K562 (cell line): ENCODE measurements around the gene HNRNPDL. TPM values are rescaled to one million over a fixed set of nuclear protein-coding genes. Genes with fewer than 3 reads are reported as not detected.

Source experiments
- CHD1 ChIP-seq: fragments of 200-600 bp; sonication (generic); IDR thresholded peaks from one replicate; pipeline ENCODE4 v1.6.1; 2012; ENCODE audit warnings: mild to moderate bottlenecking, moderate library complexity, low read length, inconsistent platforms
- HDAC3 ChIP-seq: fragments of 450-650 bp; IDR thresholded peaks from 2 replicates; pipeline ENCODE4 v1.6.1; 2018; ENCODE audit warnings: borderline replicate concordance, mild to moderate bottlenecking, moderate library complexity; ENCODE audit not compliant: partially characterized antibody
- HNRNPK ChIP-seq: fragments of 200-400 bp; formaldehyde crosslinking; IDR thresholded peaks from one replicate; pipeline ENCODE4 v1.6.1; 2018; ENCODE audit warnings: mild to moderate bottlenecking, low read depth, low read length; ENCODE audit not compliant: poor library complexity, severe bottlenecking
- IRF2 ChIP-seq: sonication (generic); formaldehyde crosslinking; IDR thresholded peaks from 2 replicates; pipeline ENCODE4 v1.8.1; 2022; ENCODE audit warnings: mild to moderate bottlenecking, missing genetic modification reagents
- JUN ChIP-seq, 2 experiments: sonication (generic) in 1 of 2; formaldehyde crosslinking in 1 of 2; IDR thresholded peaks; 2 replicates each; pipeline versions ENCODE4 v1.6.1 to v1.8.0; 2012 to 2022; ENCODE audit warnings: borderline replicate concordance in 2 of 2, mild to moderate bottlenecking in 2 of 2, improper control_type of control experiment in 1 of 2, low read depth in 1 of 2, low read length in 1 of 2, missing genetic modification reagents in 1 of 2
- ZEB2 ChIP-seq: fragments of 450-650 bp; IDR thresholded peaks from 2 replicates; pipeline ENCODE4 v1.6.1; 2016
- ZNF146 ChIP-seq: IDR thresholded peaks from one replicate; pipeline ENCODE4 v1.6.1; 2018; ENCODE audit warnings: missing compliant biosample characterization; ENCODE audit not compliant: unreplicated experiment
- ZNF232 ChIP-seq: sonication (generic); formaldehyde crosslinking; IDR thresholded peaks from 2 replicates; pipeline ENCODE4 v1.8.0; 2022; ENCODE audit warnings: mild to moderate bottlenecking, missing genetic modification reagents
- ZNF436 ChIP-seq: fragments of 250-450, 450-650 bp; sonication (Bioruptor Pico); formaldehyde crosslinking; IDR thresholded peaks from 2 replicates; pipeline ENCODE4 v1.7.0; 2020; ENCODE audit warnings: mild to moderate bottlenecking
- ZNF551 ChIP-seq: fragments of 250-450 bp; sonication (Bioruptor Pico); IDR thresholded peaks from 2 replicates; pipeline ENCODE4 v1.5.0; 2021; ENCODE audit warnings: mild to moderate bottlenecking, moderate library complexity
- polyA plus RNA-seq, 8 experiments: library from polyadenylated mRNA; depleted of rRNA in 4 of 8; stranded (reverse) in 5 of 8; unstranded in 3 of 8; fragments of >200 nt; fragmentation: Nextera tagmentation in 2 of 8; fragmentation: Illumina TruSeq in 1 of 8; extraction: Ambion mirVana in 2 of 8; extraction: Trizol in 1 of 8; gene quantifications; 2 replicates each; pipeline versions ENCODE4 v1.2.1 to v1.2.3, GENCODE V29; 2011 to 2014; ENCODE audit warnings: inconsistent platforms in 1 of 8, missing spikeins in 1 of 8
- total RNA-seq, 7 experiments: library from RNA; depleted of rRNA in 6 of 7; stranded (reverse); fragments of >200 nt in 6 of 7; fragmentation: Illumina TruSeq in 2 of 7; extraction: Trizol in 2 of 7; gene quantifications; 2 replicates each; pipeline versions ENCODE4 v1.2.1 to v1.2.3, GENCODE V29; 2011 to 2021; ENCODE audit warnings: low replicate concordance in 1 of 7
- TF ChIP-seq, protein P1 (sequence below), 2 experiments: fragments of 450-650 bp in 1 of 2; sonication (generic) in 1 of 2; formaldehyde crosslinking in 1 of 2; IDR thresholded peaks; 2 replicates each; pipeline versions ENCODE4 v1.7.1 to v1.9.0; 2016 to 2022; ENCODE audit warnings: inconsistent platforms in 1 of 2, mild to moderate bottlenecking in 1 of 2, missing genetic modification reagents in 1 of 2

The HNRNPDL gene
- total and polyA plus RNA-seq, 9 of the 15 experiments (the other 6 are each of a cell fraction or from before 2014, with no cell fraction given) = 243 to 652 (median 351) TPM

DNA sequence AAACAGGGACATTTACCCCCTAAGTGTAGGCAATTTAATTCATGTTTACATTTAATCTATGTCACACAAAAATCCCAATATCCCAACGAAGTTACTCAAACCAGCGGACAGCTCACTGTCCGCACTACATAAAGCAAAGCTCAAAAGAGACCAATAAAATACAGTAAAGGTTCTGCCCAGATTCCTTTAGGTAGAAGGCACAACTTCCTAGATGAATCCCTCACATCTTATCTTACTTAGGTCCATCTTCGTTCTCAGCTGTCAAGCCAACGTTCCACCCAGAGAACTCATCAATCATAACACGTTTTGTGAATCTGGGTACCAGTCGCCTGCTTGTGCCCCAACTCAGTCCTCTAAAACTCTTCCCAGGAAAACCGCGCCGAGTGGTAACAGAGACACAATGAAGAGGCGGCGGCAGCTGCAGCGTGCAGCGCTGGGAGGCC is 1.7 kb downstream of the HNRNPDL start (continued):
- TF ChIP-seq, protein P1, sequence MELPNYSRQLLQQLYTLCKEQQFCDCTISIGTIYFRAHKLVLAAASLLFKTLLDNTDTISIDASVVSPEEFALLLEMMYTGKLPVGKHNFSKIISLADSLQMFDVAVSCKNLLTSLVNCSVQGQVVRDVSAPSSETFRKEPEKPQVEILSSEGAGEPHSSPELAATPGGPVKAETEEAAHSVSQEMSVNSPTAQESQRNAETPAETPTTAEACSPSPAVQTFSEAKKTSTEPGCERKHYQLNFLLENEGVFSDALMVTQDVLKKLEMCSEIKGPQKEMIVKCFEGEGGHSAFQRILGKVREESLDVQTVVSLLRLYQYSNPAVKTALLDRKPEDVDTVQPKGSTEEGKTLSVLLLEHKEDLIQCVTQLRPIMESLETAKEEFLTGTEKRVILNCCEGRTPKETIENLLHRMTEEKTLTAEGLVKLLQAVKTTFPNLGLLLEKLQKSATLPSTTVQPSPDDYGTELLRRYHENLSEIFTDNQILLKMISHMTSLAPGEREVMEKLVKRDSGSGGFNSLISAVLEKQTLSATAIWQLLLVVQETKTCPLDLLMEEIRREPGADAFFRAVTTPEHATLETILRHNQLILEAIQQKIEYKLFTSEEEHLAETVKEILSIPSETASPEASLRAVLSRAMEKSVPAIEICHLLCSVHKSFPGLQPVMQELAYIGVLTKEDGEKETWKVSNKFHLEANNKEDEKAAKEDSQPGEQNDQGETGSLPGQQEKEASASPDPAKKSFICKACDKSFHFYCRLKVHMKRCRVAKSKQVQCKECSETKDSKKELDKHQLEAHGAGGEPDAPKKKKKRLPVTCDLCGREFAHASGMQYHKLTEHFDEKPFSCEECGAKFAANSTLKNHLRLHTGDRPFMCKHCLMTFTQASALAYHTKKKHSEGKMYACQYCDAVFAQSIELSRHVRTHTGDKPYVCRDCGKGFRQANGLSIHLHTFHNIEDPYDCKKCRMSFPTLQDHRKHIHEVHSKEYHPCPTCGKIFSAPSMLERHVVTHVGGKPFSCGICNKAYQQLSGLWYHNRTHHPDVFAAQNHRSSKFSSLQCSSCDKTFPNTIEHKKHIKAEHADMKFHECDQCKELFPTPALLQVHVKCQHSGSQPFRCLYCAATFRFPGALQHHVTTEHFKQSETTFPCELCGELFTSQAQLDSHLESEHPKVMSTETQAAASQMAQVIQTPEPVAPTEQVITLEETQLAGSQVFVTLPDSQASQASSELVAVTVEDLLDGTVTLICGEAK (IDR thresholded peaks at IDR 0.05) = no peak
- TF ChIP-seq, protein P1 (CRISPR knock-in tag; IDR thresholded peaks at IDR 0.05) = no peak
- no peak for TF ChIP-seq ZNF146
- TF ChIP-seq ZNF232 = no peak
- no peak for TF ChIP-seq ZNF551 (CRISPR knock-in tag)
- TF ChIP-seq JUN (IDR thresholded peaks at IDR 0.05; ENCODE audit: borderline replicate concordance, low read depth, low read length) = no peak
- TF ChIP-seq JUN (CRISPR knock-in tag; IDR thresholded peaks at IDR 0.05; ENCODE audit: borderline replicate concordance) = no peak
- peak; percentile 63 for TF ChIP-seq CHD1
- TF ChIP-seq HDAC3 = peak; percentile 11
- TF ChIP-seq HNRNPK = no peak
- no peak for TF ChIP-seq IRF2
- no peak for TF ChIP-seq ZEB2
- no peak for TF ChIP-seq ZNF436 (CRISPR knock-in tag)
